GM21529 (cell line): ENCODE data around the gene NFKBIA.
"Not testable (repeated sequence)": the region's sequence is repeated elsewhere in the genome, so short reads cannot be mapped to it uniquely, and the experiment has no call there.

Experiments
- ATAC-seq: cut with Tn5 transposase; IDR thresholded peaks from one replicate; pipeline ENCODE4 v1.9.1; 2021; ENCODE audit not compliant: unreplicated experiment

NFKBIA gene

DNA sequence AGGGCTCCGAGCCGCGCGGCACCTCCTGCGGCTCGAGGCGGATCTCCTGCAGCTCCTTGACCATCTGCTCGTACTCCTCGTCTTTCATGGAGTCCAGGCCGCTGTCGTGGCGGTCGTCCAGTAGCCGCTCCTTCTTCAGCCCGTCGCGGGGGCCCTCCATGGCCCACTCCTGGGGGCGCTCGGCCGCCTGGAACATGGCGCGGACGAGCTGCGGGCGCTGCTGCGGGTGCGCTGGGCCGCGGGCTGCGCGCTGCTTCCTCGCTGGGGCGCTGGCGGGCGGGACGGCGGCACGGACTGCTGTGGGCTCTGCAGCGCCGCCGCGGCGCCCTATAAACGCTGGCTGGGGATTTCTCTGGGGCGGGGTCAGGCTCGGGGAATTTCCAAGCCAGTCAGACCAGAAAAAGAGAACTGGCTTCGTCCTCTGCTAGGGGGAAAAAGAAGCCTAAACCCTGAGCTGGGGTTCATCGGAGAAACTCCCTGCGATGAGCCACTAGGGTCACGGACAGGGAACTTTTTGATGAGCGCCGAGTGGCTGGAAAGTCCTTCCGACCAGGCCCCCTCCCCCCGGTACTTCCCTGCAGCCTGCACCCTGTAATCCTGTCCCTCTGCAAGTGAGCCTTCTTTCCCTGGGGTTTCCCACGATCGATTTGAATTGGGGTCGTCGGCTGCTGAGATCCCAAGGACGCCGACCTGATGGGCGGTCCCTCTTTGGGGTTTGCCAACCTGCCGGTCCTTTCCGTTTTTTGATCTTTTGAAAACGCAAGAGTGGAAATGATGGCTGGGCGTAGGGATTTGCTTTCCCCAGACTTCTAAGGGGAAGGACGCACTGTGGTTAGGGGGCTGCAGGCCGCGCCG lies at the start of gene NFKBIA:
Gene NFKBIA (minus strand): TSS at position 301 of the 855 bp plus-strand sequence. CDS start 105 bp downstream, at position 196.
- ATAC-seq, result peak; percentile 61

GRCh38 chr14:35446450-35446849 lies 41.9 kb upstream of the NFKBIA start:
- ATAC-seq, result no peak

GRCh38 chr14:35444104-35444503 lies 39.6 kb upstream of the NFKBIA start:
- ATAC-seq, result no peak

DNA sequence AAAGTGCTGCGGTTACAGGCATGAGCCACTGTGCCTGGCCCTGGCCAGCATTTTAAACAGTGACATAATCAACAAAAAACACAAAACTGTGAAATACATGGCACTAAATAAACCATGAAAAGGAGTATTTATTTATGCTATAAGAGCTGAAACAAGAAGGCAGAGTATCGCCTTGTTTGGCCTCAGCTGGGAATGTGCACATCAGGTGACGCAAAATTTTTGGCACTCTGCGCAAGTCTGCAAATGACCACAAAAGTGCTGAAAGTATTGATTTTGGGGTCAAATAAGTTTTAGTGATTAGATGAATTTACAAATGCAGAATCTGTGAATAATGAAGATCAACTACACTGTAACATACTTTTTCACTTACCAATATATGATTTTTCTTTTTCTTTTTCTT lies 36.6 kb upstream of the NFKBIA start:
- ATAC-seq, result no peak

- peak; percentile 47 for ATAC-seq
These were observed 34.6 kb upstream of the NFKBIA start for GRCh38 chr14:35438910-35439713.

GRCh38 chr14:35438492-35438891 lies 33.9 kb upstream of the NFKBIA start:
- not testable (repeated sequence) for ATAC-seq

- no peak for ATAC-seq
These were observed 30.6 kb upstream of the NFKBIA start for GRCh38 chr14:35435177-35435576.

DNA sequence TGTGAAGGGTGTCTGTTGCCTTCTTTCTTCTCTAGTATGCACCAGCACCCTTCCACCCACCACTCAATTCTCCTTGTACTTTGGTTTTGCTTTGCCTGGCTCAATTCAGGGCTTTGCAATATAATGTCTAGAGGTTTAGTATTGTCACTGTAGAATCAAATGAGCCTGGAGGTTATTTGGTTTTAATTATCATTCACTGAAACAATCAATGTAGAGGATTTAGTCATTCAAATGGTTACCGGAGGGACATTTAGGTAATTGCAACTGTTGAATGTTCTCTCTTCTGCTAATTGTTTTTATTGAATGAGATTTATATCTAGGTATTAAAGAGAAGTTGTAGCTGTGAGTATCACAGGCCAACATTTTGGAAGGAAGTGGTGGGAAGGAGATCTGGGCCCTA lies 29.3 kb upstream of the NFKBIA start:
- no peak for ATAC-seq

DNA sequence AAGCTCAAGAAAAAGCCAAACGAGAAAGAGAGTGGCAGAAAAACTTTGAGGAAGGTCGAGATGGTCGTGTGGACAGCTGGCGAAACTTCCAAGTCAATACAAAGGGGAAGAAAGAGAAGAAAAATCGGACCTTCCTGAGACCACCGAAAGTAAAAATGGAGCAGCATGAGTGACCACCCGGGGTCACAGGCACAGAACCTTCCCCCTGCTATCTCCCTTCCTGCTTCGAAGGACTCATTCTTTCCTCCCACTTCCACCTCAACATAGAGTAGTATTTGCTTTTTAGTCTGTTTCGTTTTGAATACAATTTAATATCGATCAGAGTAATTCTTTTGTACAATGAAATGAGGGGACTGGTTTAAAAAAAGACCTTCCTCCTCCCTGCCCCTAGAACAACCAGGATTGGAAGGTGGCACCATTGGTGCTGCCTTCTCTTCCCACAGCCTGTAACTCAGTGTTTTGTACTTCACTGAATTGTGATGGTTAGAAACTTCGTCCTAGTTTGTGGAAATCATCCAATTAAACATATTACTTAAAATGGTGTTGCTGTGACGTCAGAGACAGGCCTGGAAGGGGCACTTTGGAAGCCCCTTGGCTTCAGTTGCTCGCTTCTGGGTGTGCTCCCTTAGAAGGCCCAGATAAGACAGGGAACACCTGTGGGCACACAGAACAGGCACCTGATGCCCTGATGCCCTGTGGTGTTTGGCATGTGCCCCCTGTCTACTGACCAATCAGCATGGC lies 26.1 kb upstream of the NFKBIA start:
- ATAC-seq, result no peak

GRCh38 chr14:35429951-35430350 lies 25.4 kb upstream of the NFKBIA start:
- no peak for ATAC-seq

- no peak for ATAC-seq
These were observed 21.3 kb upstream of the NFKBIA start for GRCh38 chr14:35425850-35426249.

DNA sequence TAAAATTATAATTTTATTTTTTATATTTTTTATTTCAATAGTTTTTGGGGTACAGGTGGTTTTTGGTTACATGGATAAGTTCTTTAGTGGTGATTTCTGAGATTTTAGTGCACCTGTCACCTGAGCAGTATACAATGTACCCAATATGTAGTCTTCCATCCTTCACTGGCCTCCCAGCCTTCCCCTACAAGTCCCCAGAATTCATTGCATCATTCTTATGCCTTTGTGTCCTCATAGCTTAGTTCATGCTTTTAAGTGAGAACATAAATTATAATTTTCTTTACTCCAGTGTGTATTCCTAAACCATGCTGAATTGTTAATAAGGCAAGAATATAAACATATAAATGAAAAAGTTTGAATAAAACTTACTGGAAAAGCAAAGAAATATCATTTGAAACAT lies 19.1 kb upstream of the NFKBIA start:
- ATAC-seq, result no peak

- no peak for ATAC-seq
These were observed 15.7 kb upstream of the NFKBIA start for GRCh38 chr14:35420036-35420811.

- ATAC-seq, result no peak
These were observed 14.9 kb upstream of the NFKBIA start for GRCh38 chr14:35419429-35419841.

DNA sequence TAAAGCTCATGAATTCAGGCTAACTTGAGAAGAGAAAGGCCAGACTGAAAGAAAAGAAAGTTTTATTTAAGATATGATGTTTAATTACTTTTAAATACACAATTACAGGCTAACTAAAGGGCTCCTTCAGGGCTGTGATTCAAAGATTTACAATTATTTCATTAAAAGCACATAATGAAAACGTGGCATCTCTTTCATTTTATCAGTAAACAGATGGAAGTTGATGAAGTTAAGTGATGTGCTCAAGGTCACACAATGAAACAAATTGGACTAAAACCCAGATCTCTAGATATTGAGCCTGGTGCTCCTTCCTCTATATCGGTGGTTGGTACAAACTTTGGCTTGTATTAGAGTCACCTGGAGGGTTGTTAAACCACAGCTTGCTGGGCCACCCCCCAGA lies 13.5 kb upstream of the NFKBIA start:
- ATAC-seq, result no peak

GRCh38 chr14:35416108-35416750 lies 11.7 kb upstream of the NFKBIA start:
- peak; percentile 48 for ATAC-seq

DNA sequence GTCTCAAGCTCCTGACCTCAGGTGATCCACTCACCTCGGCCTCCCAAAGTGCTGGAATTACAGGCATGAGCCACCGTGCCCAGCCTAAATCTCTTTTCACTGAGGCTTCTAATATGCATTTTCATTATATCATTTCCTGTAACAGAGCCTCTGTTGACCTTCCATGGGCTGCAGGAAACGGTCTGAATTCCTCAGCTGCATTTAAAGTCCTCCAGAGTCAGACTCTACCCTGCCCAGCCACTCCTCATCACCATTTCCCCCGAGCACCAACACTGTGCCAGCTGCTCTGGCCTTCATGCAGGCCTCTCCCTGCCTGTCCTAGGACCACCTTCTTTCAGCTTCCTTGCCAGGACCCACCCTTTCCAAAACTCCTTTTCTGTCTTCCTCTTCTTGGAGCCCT lies 9.8 kb upstream of the NFKBIA start:
- ATAC-seq, result no peak

DNA sequence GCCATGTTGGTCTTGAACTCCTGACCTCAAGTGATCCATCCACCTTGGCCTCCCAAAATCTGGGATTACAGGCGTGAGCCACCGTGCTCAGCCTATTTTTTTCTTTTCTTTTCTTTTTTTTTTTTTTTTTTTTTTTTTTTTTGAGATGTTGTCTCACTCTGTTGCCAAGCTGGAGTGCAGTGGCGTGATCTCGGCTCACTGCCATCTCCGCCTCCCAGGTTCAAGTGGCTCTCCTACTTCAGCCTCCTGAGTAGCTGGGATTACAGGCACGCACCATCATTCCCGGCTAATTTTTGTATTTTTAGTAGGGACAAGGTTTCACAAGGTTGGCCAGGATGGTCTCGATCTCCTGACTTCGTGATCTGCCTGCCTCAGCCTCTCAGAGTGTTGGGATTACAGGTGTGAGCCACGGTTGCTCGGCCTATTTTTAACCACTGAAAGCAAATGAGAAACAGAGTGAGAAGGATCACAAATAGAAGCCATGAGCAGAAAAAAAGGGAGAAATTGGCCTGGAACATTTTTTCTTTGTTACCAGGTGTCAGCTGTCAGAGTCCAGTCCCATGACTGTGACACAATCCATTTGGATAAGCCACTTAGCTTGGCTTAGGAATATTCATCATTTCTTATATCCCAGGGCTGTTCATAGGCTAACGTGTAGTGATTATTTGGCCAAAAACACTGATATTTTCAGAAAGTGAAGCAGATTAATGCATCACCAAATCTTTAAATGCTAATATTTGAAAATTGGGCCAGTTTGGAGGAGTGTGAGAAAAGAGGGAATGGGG lies 7.9 kb upstream of the NFKBIA start:
- no peak for ATAC-seq

- no peak for ATAC-seq
These were observed 6.3 kb upstream of the NFKBIA start for GRCh38 chr14:35410858-35411257.
